ENCODE measurements around the gene PP2D1. TPM values are rescaled to one million over a fixed set of nuclear protein-coding genes. Genes with fewer than 3 reads are reported as not detected.

Gene PP2D1
- total and polyA plus RNA-seq, 9 of the 15 experiments (the other 6 are each of a cell fraction or from before 2014, with no cell fraction given): 0.07 to 0.10 TPM; not detected in 7

GRCh38 chr3:20022954-20023622, 11.0 kb upstream of the PP2D1 start (continued):
- no peak for TF ChIP-seq ATF2 (CRISPR knock-in tag; IDR thresholded peaks at IDR 0.05)
- 0 out of 2 replicates have a peak, but pooled peaks have one; percentile 23 for TF ChIP-seq IRF1 (CRISPR knock-in tag; IDR thresholded peaks at IDR 0.05; ENCODE audit: borderline replicate concordance)
- no peak for TF ChIP-seq ZFP91 (CRISPR knock-in tag; IDR thresholded peaks at IDR 0.05)
- peak; percentile 99 for TF ChIP-seq SMARCC2 (IDR thresholded peaks at IDR 0.05; ENCODE audit: low read depth)
- TF ChIP-seq ETV1 (tag; conservative IDR thresholded peaks at IDR 0.05; ENCODE audit: low read depth): peak; percentile 21; the same call in 1 of the 2 replicates
- TF ChIP-seq HNRNPH1 (optimal IDR thresholded peaks at IDR 0.05; ENCODE audit: low read depth, low read length): no peak
- peak; percentile 6; the same call in 1 of the 2 replicates for TF ChIP-seq ATF4 (CRISPR knock-in tag; IDR thresholded peaks at IDR 0.05)
- no peak for TF ChIP-seq TGIF2 (CRISPR knock-in tag; IDR thresholded peaks at IDR 0.05)
- TF ChIP-seq HDAC1 (IDR thresholded peaks at IDR 0.05): peak in 1 of 2 experiments; percentile 84; a peak in 2 of 4 replicates
- TF ChIP-seq ZKSCAN8 (CRISPR knock-in tag; IDR thresholded peaks at IDR 0.05): peak; percentile 55; the same call in 1 of the 2 replicates
- TF ChIP-seq ZBTB11 (CRISPR knock-in tag; IDR thresholded peaks at IDR 0.05): peak in 1 of 3 experiments; percentile 68; a peak in 2 of 6 replicates
- TF ChIP-seq HINFP (tag; conservative IDR thresholded peaks at IDR 0.05; ENCODE audit: low read depth): no peak
- TF ChIP-seq SP1 (CRISPR knock-in tag; IDR thresholded peaks at IDR 0.05): peak; percentile 67
- TF ChIP-seq ILF3 (IDR thresholded peaks at IDR 0.05; ENCODE audit: borderline replicate concordance): peak; percentile 75; the same call in 1 of the 2 replicates
- peak; percentile 39 to 47; a peak in 2 of 4 replicates for TF ChIP-seq NRF1 (conservative IDR thresholded peaks at IDR 0.05 in 1 of 2, IDR thresholded peaks at IDR 0.05 in 1 of 2)

All from K562 (cell line).